Amniotic stem cell (primary cell): Measurements from ENCODE around the gene PPP1R1B.

Source experiments
- DNase-seq: peaks from one replicate; lab custom pipeline; 2025; lab: John Stamatoyannopoulos, UW

PPP1R1B gene

DNA sequence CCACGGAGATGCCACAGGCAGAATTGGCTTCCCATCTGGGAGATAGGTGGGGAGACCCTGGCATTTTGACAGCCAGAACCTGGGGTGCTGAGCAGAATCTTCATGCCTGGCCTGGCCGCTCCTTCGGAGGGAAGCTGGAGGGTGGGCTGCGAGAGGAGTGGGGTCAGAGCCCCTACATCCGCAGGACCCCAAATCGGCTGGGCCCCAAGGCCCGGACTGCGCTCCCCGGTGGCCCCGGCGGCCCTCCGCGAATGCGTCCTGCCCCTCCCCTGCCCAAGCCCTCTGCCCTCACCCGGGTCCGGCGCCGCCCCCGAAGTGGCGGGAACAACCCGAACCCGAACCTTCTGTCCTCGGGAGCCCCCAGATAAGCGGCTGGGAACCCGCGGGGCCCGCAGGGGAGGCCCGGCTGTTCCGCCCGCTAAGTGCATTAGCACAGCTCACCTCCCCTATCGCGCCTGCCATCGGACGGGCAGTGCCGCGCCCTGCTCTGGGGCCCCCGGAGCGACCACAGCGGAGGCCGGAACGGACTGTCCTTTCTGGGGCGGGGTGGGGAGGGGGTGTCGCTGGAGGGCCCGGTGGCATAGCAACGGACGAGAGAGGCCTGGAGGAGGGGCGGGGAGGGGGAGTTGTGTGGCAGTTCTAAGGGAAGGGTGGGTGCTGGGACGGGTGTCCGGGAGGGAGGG lies 40.7 kb downstream of the PPP1R1B start:
- no peak for DNase-seq

DNA sequence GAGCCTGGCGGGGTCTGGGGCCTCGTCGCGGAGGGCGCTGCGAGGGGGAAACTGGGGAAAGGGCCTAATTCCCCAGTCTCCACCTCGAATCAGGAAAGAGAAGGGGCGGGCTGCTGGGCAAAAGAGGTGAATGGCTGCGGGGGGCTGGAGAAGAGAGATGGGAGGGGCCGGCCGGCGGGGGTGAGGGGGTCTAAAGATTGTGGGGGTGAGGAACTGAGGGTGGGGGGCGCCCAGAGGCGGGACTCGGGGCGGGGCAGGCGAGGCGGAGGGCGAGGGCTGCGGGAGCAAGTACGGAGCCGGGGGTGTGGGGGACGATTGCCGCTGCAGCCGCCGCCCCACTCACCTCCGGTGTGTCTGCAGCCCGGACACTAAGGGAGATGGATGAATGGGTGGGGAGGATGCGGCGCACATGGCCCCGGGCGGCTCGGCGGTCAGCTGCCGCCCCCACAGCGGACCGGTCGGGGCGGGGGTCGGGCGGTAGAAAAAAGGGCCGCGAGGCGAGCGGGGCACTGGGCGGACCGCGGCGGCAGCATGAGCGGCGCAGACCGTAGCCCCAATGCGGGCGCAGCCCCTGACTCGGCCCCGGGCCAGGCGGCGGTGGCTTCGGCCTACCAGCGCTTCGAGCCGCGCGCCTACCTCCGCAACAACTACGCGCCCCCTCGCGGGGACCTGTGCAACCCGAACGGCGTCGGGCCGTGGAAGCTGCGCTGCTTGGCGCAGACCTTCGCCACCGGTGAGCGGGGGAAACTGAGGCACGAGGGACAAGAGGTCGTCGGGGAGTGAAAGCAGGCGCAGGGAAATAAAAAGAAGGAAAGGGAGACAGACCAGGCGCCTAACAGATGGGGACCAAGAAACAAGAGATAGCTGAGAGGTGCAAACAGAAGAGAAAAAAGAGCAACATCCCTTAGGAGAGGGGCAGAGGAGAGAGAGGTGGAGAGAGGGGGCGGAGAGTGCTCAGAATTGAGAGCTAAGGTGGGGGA lies 41.5 kb downstream of the PPP1R1B start, which contains the start of gene PNMT:
TSS of gene PNMT (plus strand) at position 509 of the 980 bp plus-strand sequence. CDS start at position 532, 23 bp downstream.
- peak; percentile 26 for DNase-seq

GRCh38 chr17:39669897-39670735 lies 43.4 kb downstream of the PPP1R1B start:
- no peak for DNase-seq

GRCh38 chr17:39670746-39671145 lies 44.0 kb downstream of the PPP1R1B start:
- DNase-seq: no peak

DNA sequence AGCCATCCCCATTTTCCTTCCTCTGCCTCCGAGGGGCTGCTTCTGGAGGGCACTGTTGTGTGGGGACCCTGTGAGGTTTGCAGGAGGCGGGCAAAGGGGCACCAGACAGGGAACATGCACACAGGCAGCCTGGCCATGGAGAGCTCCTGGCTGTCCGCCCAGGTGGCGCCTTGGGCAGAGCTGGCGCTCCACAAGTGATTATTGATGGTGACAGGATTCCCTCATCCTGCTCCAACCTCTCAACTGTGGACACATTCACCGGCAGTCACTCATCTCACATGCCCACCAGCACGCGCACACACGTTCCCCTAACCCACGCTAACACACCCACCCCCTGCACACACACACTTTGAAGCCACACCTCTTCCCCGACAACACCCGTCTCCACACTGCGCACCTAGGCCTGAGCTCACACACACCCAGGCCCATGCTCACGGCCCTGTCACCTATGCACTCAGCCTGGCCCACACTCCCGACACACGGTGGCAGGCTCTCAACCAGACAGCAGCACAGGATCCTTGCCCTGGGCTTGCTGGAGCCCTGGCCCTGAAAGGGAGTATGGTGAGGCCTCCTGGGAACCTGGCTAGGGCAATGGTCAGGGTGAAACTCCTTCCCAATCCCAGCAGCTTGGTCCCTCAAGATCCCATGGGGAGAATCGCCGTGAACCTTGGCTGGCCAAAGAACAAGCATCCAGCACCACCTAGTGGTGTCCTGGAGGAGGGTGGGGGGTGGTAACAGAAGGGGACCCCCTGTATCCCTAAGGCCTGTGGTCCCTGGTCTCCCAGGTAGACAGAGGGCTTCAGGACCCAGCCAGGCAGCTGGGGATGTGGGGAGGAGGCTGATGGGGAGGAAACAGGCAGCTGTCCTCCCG lies 45.1 kb downstream of the PPP1R1B start:
- DNase-seq: no peak

DNA sequence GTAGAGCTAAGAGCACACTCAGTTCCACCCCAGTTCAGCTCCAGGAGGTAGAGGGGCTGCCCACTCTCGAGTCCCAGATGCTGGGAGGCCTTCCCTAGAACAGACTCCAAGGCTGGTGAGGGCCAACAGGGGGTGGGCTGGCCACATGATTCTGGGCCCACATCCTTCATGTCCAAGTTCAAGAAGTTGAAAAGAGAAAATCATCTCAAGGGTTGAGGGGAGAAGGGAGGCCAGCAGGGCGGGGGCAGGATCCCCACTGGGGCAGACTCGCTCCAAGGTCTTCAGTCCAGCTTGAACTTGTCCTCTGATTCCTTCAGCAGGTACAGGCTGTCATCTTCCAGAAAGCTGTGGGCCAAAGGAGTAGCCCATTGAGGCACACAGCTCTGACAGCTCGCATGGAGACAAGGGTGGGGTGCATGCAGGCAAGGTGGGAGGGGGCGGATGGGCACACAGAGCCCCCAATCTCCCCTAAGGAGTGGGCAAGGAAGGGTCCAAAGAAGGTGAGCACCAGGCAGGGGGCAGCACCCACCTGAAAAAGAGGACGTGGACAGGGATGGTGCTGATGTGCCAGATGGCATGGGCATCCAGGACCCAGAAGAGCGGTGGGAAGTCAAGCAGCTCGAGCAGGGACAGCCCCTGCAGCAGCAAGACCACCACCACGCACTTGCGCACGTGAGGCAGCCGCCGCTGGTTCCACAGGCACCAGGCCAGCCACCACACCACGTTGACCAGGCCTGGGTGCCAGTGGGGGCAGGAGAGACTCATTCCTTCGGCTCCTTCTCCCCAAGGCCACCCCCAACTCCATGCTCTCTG lies 46.0 kb downstream of the PPP1R1B start:
- no peak for DNase-seq

DNA sequence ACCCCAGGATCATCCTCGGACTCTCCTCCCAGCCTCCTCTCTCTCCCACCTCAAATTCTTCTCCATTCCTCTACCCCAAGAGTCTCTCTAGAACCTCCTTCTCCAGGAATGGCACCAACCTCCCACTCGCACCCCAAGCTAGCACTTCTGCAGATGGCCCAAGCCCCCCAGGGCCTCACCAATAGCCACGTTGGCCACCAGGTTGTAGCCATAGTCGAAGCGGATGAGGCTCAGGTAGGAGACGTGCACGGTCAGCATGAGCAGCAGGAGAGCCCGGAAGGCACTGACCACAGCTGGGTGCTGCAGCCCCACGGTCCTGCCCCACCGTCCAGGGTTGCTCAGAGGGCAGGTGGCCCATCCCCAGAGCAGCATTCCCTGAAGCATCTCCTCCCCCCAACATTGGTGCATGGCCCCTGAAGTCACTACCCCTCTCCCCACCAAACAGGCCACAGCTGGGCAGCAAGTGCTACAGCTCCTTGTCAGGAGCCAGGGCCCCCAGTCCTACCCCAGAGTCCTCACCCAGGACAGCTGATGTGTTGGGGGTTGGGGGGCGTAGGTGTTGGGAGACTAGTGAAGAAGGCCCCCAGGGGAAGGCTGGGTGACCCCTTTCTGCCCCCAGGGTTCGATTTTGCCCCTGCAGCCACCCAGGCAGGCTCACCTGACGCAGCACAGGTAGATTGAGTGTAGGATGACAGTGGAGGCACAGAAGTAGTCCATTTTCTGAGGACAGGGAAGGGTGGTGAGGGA lies 46.8 kb downstream of the PPP1R1B start:
- DNase-seq: no peak

GRCh38 chr17:39674179-39674578 lies 47.4 kb downstream of the PPP1R1B start:
- no peak for DNase-seq

GRCh38 chr17:39674702-39675389 lies 48.1 kb downstream of the PPP1R1B start:
- DNase-seq: no peak

DNA sequence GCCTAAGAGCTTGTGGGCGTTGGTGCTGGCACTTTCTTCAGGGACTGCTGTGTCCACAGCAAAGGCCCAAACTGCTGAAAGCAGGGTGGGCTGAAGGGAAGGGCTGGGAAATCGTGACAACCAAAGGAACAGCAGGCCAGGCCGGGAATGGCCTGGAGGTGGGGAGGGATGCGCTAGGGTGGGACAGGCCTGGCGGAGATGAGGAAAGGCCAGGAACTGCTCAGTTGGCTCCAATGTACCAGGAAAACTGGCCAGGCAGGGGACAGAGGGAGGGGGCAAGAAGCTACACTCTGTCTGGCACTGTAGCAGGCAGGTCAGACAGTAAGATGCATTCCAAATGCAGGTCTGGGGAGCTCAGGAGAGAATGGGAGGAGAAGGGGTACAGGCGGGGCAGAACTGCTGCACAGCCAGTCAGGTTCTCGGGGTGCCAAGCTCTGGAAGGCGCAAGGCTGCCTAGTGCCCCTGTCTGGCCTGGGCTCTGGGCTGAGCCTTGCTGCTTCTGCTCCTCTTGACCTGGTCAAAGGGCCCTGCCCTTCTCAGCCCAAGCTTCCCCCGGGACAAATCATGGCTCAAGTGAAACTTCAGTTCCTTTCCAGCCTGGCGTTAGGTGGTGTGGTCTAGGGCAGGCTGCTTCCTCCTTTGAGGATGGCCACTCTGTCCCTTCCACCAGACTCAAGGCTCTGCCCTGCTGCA lies 48.8 kb downstream of the PPP1R1B start:
- DNase-seq: no peak

DNA sequence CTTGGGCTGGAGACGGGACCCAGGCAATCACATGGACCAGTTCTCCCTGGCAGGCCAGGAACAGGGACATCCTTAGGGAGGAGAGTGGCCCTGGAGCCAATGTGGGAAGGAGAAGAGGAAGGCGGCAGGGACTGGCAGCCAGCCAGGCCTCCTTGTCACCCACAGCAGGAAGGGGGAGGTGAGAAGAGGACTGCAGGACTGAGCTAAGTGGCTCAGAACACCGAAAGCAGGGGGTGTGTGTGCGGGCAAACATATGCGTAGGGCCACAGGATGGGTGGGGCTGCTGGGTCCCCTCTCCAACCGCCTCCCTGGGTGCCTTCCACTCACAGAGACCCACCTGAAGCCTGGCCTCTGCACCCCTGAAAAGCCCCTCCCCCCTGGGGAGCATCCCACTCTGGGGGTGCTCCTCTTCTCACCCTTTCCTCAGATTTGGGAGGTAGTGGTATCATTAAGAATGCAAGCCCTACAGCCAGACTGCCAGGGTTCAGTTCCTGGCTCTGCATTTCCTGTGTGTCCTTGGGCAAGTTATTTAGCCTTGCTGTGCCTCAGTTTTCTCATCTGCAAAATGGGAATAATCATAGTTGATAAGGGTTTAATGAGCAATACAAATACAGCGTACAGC lies 49.6 kb downstream of the PPP1R1B start:
- DNase-seq: no peak

DNA sequence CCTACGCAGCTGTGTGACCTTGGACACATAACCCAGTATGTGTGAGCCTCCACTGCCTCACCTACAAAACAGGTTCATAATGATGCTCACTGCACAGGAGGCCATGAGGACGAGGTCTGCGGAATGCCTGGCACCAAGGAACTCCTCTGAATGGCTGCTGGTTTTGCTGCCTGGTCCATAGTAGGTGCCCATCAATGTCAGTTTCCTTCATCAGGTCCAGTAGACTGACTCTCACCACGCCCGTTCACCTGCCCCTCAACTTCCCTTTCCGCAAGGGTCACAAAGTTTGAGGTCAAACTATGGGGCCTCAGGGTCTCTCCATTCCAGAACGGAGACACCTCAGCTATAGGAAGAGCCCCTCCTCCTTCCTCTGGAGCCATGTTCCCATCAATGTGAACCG lies 50.3 kb downstream of the PPP1R1B start:
- no peak for DNase-seq

DNA sequence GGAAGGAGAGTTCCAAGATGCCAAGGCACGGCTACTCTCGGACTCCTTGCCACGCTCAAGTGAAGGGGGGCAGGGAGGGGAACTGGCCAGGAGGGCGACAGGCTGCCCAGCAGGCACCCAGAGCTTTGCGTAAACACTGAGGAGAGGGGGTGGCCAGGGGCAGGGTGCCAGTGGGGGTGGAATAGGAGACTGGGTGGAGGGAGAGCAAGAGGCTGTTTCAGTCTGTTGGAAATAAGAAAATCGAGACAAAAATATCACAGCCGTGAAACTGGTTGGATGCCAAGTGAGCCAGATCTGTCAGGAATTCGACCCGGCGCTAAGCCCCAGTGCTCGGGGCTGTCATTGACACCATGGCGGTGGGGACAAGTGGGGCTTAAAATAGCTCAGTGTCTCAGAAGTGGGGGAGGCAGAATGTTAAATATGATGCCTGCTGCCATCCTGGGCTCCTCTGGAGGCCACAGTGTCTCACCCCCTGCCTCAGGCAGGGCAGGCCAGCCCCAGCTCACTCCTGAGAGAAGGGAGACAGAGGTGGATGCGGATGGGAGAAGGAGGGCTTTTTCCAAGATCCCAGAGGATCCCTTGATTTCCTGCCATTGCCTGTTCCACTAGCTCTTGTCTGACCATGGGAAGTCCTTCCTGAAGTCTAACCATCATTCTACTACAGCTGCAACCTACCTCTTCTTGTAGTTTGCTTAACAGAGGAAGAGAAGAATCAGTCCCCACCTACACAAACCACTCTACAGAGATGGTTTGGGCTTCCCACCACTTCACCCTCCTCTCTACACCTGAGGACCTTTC lies 51.0 kb downstream of the PPP1R1B start:
- no peak for DNase-seq

DNA sequence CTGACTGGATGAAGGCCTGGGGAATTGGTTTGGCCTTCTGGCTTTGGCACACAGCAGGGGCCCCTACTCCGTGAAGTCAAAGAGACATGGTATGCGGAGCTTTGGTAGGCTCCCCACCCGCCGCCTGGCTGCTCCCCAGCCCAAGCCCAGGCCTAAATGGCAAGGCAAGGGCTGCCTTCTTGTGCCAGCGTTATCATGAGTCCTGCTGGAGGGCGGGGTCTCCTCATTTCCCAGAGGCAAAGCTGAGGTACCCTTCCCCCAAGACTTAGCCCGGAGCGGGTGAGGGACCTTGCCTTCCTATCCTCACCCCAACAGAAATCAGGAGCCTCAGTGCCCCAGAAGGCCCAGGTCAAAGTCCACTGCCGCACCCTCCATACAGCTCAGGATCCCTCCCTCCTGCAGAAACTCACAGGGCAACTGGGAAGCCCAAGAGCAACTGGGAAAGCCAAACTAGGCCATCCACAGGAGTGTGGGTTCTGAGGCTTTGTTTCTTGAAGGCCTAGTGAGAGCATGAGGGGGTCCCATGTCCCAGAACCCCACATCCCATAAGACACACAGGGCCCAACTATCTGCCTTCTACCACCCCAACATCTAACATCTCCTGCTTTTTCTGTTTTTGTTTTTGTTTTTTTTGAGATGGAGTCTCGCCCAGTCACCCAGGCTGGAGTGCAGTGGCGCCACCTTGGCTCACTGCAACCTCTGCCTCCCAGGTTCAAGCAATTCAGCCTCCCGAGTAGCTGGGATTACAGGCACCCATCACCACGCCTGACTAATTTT lies 51.8 kb downstream of the PPP1R1B start:
- no peak for DNase-seq

DNA sequence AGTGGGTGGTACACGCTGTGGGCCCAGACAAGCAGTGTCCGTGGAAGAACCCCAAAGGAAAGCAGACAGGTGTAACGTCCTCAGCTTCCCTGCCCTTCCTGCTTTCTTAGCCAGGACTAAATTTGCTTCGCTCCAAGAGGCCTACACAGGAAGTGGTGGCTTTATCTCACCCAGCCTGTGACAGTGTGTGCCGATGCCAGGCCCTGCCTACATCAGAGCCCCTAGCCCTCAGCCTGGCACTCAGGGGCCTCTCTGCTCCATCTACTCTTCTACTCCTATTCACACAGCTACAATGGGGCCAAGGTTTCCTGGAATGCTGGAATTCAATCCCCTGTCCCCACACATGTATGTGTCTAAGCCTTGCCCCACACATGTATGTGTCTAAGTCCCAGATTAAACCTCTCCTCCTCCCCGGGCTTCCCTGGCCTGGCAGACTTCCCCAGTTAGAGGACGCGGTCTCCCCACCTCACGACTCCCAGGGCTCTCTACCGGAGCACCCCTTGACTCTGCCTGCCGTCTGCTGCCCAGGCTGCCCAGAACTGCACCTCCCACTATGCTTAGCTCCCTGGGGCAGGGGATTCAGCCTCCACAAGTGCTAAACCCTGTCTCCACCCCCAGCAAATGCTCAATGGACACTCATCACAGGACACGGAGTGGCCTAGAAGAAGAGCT lies 52.9 kb downstream of the PPP1R1B start:
- no peak for DNase-seq
